Cardiac muscle cell (in vitro differentiated cells and primary cell): ENCODE measurements around the gene GKN2. TPM values are rescaled to one million over a fixed set of nuclear protein-coding genes. Genes with fewer than 3 reads are reported as not detected.
"Not testable (repeated sequence)": the region's sequence is repeated elsewhere in the genome, so short reads cannot be mapped to it uniquely, and the experiment has no call there.

ENCODE experiments used
- DNase-seq, 2 donors: peaks; one replicate each; pipeline versions ENCODE4 v3.0.0 to v3.0.0-alpha.2; 2010 to 2017; ENCODE audit warnings: low read depth in 1 of 2, low spot score in 1 of 2
- H3K27ac ChIP-seq: fragments of 200-600 bp; sonication (generic); 2 replicates; pipeline ENCODE4 v1.5.1; 2016
- H3K27me3 ChIP-seq: fragments of 200-600 bp; sonication (generic); 2 replicates; pipeline ENCODE4 v1.6.0; 2016; ENCODE audit warnings: control low read depth
- H3K36me3 ChIP-seq: fragments of 200-600 bp; sonication (generic); 2 replicates; pipeline ENCODE4 v1.5.1; 2016; ENCODE audit warnings: control low read depth
- H3K4me1 ChIP-seq: fragments of 200-600 bp; sonication (generic); 2 replicates; pipeline ENCODE4 v1.8.1; 2017; ENCODE audit warnings: low read depth, mild to moderate bottlenecking, mixed run types
- H3K4me3 ChIP-seq: fragments of 200-600 bp; sonication (generic); 2 replicates; pipeline ENCODE4 v1.5.1; 2016; ENCODE audit warnings: mild to moderate bottlenecking
- H3K9me3 ChIP-seq: fragments of 200-600 bp; sonication (generic); 2 replicates; pipeline ENCODE4 v1.5.1; 2017; ENCODE audit warnings: low read depth, mild to moderate bottlenecking, control low read depth
- polyA plus RNA-seq: library from polyadenylated mRNA; unstranded; fragments of >200 nt; fragmentation: Nextera tagmentation; extraction: Ambion mirVana; gene quantifications from 2 replicates; pipeline ENCODE4 v1.2.1, GENCODE V29; 2016
- total RNA-seq: library from RNA; depleted of rRNA; stranded (reverse); fragments of >200 nt; gene quantifications from 2 replicates; pipeline ENCODE4 v1.2.3, GENCODE V29; 2016
- TF ChIP-seq, protein P1 (sequence below): IDR thresholded peaks from 2 replicates; pipeline ENCODE4 v1.5.1; 2012; ENCODE audit warnings: low read depth, mild to moderate bottlenecking, low read length

GKN2 gene
- total and polyA plus RNA-seq, 2 experiments from 2014 or later: not detected

DNA sequence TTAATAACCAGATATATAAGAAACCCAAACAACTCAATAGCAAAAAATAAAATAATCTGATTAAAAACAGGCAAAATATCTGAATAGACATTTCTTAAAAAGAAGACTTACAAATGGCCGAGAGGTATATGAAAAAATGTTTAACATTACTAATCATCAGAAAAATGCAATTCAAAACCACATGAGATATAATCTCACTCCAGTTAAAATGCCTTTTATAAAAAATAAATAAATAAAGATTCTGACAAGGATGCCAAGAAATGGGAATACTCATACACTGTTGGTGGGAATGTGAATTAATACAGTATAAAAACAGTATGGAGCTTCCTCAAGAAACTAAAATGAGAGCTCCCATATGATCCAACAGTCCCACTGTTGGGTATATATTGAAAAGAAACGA, 47.6 kb downstream of the GKN2 start:
- Histone ChIP-seq H3K4me1 (peaks cover 5% of the 10 kb centered on the region), H3K4me3 (no peak overlapping the region), H3K27me3 (no peaks in the 10 kb centered on the region), H3K9me3 (no peaks in the 10 kb centered on the region), H3K36me3 (no peaks in the 10 kb centered on the region), H3K27ac (no peak overlapping the region)
- no peak for DNase-seq
- TF ChIP-seq, protein P1, sequence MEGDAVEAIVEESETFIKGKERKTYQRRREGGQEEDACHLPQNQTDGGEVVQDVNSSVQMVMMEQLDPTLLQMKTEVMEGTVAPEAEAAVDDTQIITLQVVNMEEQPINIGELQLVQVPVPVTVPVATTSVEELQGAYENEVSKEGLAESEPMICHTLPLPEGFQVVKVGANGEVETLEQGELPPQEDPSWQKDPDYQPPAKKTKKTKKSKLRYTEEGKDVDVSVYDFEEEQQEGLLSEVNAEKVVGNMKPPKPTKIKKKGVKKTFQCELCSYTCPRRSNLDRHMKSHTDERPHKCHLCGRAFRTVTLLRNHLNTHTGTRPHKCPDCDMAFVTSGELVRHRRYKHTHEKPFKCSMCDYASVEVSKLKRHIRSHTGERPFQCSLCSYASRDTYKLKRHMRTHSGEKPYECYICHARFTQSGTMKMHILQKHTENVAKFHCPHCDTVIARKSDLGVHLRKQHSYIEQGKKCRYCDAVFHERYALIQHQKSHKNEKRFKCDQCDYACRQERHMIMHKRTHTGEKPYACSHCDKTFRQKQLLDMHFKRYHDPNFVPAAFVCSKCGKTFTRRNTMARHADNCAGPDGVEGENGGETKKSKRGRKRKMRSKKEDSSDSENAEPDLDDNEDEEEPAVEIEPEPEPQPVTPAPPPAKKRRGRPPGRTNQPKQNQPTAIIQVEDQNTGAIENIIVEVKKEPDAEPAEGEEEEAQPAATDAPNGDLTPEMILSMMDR: no peak

DNA sequence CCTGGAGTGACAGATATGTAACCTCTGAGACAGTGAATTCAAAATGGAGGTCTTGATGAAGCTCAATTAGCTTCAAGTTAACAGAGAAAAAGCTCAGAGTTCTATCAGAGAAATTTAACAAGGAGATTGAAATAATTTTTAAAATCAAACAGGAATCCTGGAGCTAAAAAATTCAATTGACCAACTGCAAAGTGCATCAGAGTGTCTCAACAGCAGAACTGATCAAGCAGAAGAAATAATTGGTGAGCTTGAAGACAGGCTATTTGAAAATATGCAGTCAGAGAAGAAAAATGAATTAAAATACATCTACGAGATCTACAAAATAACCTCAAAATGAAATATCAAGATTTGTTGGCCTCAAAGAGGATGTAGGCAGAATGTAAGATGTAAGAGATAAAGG, 51.1 kb downstream of the GKN2 start:
- DNase-seq: no peak
- H3K27ac ChIP-seq: no peak overlapping the region
- no peaks in the 10 kb centered on the region for H3K36me3 ChIP-seq

GRCh38 chr2:68901199-68901514, 51.5 kb downstream of the GKN2 start:
- no peaks in the 10 kb centered on the region for H3K36me3 ChIP-seq
- peak in 1 of 2 donors; percentile 58 for DNase-seq
- no peak overlapping the region for H3K27ac ChIP-seq
- no peak overlapping the region for H3K4me3 ChIP-seq
- no peaks in the 10 kb centered on the region for H3K4me1 ChIP-seq
- peaks cover 4% of the 10 kb centered on the region for H3K27me3 ChIP-seq
- TF ChIP-seq, protein P1: peak; percentile 28
- H3K9me3 ChIP-seq: no peaks in the 10 kb centered on the region

More for the DNA sequence above, 51.1 kb downstream of the GKN2 start:
- H3K4me1 ChIP-seq: peaks cover 1% of the 10 kb centered on the region
- H3K4me3 ChIP-seq: no peak overlapping the region
- TF ChIP-seq, protein P1: no peak
- H3K27me3 ChIP-seq: peaks cover 4% of the 10 kb centered on the region
- no peaks in the 10 kb centered on the region for H3K9me3 ChIP-seq

GRCh38 chr2:68900496-68901198, 52.0 kb downstream of the GKN2 start:
- Histone ChIP-seq H3K4me3 (no peak overlapping the region), H3K9me3 (no peaks in the 10 kb centered on the region), H3K27me3 (peaks cover 4% of the 10 kb centered on the region), H3K4me1 (no peaks in the 10 kb centered on the region), H3K27ac (no peak overlapping the region), H3K36me3 (no peaks in the 10 kb centered on the region)
- peak in 1 of 2 donors; percentile 17 for DNase-seq
- TF ChIP-seq, protein P1: no peak

DNA sequence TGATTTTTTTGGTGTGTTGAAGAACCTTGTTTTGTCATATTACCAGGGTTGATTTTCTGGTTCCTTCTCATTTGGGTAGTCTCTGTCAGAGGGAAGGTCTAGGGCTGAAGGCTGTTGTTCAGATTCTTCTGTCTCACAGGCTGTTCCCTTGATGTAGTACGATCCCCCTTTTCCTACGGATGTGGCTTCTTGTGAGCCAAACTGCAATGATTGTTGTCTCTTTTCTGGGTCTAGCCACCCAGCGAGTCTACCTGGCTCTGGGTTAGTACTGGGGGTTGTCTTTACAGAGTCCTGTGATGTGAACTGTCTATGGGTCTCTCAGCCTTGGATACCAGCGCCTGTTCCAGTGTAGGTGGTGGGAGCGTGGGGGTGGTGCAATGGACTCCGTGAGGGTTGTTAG, 56.7 kb downstream of the GKN2 start:
- not testable (repeated sequence) for H3K27me3 ChIP-seq, H3K27ac ChIP-seq, DNase-seq, H3K9me3 ChIP-seq, H3K36me3 ChIP-seq, H3K4me1 ChIP-seq, H3K4me3 ChIP-seq

Other genes with a start within 250 kb of the GKN2 start
- 3.0 and 7.7 TPM in 2 replicates for gene ARHGAP25, start 218.1 kb downstream of the GKN2 start, total RNA-seq
- gene ARHGAP25, start 218.1 kb downstream of the GKN2 start, polyA plus RNA-seq: 3.9 and 7.8 TPM in 2 replicates
- gene BMP10, start 81.5 kb downstream of the GKN2 start, total RNA-seq: 0.46 and 0.95 TPM in 2 replicates
- 0.35 and 1.2 TPM in 2 replicates for gene BMP10, start 81.5 kb downstream of the GKN2 start, polyA plus RNA-seq
- gene GKN1, start 21.7 kb upstream of the GKN2 start, total RNA-seq: not detected in 2 replicates
- not detected in 2 replicates for gene GKN1, start 21.7 kb upstream of the GKN2 start, polyA plus RNA-seq
- 26.8 and 36.0 TPM in 2 replicates for gene ANTXR1, start 60.3 kb upstream of the GKN2 start, total RNA-seq
- gene ANTXR1, start 60.3 kb upstream of the GKN2 start, polyA plus RNA-seq: 24.0 and 25.6 TPM in 2 replicates